HTERT RPE-1 (cell line): Measurements from ENCODE around the gene EID3.
"Not testable (repeated sequence)": the region's sequence is repeated elsewhere in the genome, so short reads cannot be mapped to it uniquely, and the experiment has no call there.

Experiments
- in situ Hi-C: fragments of 300-500 bp; cut with MboI; formaldehyde crosslinking; loops from 4 replicates; pipeline ENCODE4 v1.14.3; 2020; ENCODE audit warnings: low sequenced_read_pairs

The EID3 gene

DNA sequence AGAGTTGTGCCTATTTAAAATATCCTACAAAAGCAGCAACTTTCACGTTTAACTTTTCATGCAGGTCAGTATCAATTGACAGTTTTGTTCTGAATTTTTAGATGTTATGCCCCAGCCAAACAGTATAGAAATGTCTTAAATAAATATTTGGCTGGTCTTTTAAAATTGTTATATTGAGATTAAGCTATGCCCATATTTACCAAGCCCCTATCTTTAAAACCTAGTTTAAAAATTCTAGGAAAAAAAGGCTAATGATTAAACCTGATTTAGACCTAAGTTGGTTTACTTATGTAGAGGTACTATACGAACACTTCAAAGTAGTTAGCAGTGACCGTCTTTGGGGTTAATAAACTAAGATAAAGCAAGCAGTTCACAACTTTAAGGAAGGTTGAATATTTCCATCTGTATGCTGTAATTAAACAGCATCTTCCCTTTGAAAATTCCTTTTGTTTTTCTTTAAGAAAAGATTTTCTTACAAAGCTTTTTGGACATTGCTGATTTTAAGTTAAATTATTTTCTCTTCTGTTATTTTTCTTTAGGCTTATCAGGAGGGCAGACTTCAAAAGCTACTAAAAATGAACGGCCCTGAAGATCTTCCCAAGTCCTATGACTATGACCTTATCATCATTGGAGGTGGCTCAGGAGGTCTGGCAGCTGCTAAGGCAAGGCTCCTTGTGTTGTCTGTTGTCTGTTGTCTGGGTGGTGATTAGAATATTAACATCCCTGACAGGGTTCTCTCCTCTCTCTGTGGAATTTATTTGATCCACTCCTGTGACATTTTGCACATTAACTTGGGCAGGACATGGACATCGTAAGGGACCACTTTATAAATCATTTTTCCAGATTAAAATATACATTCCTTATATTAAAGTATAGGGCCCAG lies 7.5 kb downstream of the EID3 start:
- in situ Hi-C loops: no loop called here

DNA sequence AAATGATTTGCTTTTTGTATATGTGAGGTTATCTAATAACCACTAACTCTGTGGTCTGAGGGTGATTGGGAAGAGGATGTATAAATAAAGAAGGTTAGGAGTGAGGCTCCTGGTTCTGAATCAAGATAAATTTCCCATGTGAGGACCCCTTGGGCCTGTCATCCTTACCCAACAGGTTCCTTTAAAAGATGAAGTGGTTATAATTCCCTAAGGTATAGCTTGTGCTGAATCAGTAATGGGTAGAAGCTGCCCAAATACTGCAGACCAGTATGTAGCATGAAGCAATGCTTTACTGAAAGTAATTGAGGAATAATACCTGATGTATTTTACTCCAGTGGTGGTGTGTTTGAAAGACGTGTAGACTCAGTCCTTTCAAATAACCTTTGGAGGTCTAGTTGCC lies 8.7 kb downstream of the EID3 start:
- in situ Hi-C loops: no loop called here

DNA sequence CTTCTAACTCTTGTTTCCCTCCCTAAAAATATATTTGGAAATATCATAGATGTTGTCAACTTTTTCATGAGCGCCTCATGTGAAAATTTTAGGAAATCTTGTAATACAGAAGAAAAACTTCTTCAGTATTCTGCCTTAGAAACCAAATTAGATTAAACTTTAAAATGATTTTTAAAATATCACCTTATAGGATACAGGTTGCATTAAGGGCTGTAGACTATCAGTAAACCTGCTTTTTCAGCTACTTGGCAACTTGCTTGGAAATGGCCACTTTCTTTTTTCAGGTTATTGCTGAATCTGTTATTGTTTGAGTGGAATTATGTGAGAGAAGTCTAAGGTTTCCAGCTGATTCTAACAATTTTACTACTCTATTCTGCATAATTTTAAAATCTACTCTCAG lies 9.1 kb downstream of the EID3 start:
- in situ Hi-C loops: no loop called here

DNA sequence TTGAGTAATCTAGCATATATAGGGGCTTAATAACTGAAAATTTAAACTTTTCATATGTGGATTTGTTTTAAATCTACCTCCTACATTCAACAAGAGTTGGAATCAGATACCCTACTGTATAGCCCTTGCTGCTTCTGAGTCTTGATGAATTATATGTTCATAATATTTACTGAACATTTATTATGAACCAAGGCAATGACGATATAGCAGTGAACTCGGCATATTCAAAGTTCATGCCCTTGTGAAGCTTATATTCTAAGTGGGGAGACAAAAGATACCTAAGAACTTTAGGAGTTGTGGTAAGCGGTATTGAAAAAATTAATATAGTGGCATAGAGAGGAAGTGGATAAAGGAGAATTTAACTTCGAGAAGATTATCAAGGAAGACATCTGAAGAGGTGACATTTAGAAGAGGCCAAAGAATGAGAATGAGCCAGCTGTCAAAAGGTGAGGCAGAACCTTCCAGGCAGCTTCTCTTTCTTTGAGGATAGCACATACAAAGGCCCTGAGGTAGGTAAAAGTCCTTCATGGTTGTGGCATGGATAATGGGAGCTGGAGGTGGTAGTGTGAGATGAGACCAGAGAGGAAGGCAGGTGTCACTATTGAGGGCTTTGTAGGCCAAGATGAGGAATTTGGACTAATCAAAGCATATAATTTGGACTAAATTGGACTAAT lies 10.2 kb downstream of the EID3 start:
- in situ Hi-C loops: no loop called here

DNA sequence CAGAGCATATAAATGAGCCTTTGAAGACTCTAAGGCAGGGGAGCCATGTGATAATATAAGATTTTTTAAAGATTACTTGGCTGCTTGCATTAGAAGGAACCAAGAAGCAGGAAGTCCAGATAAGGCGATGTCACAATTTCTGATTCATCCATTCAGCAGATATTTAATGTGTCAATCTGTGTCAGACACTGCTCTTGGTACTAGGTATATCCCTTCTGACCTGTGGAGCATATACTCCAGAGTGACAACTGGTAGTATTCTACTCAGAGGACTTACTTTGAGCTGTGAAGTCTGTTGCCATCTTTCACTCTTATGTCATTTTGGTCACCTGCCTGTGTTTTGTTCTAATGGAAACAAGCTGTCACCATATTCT lies 10.7 kb downstream of the EID3 start:
- in situ Hi-C loops: no loop called here

DNA sequence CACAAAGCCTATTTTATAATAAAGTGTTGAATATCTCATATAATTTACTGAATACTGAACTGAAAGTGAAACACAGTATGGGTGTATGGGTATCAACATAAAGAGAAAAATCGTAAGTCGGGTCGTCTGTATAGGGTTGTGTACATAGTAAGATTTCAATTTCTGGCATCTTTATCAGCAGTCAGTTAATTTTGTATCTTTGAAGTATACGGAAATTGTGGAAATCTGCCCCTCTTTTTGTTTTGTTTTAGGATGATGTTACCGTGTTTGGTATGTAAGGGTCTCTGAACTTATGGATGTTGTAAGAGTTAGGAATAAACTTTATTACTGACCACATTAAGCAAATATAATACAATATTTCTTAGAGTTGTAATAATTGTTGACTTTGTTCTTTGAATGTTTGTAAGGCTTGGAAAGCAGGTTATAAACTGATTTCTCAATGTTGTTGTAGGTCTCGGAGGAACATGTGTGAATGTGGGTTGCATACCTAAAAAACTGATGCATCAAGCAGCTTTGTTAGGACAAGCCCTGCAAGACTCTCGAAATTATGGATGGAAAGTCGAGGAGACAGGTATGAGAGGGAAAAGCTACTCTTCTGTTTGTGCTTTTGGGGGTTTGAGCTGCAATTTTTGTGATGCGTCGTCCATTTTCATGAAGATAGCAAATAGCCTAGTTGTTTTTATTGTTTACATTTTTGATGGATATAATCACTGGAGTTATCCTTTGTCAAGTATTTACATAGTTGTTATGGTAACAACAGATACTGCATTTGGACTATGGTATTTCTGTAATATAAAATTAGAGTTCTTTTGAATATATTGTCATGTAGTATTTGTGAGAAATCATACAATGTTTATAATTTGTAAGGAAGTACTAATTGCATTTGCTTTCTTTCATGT lies 12.0 kb downstream of the EID3 start:
- in situ Hi-C loops: no loop called here

DNA sequence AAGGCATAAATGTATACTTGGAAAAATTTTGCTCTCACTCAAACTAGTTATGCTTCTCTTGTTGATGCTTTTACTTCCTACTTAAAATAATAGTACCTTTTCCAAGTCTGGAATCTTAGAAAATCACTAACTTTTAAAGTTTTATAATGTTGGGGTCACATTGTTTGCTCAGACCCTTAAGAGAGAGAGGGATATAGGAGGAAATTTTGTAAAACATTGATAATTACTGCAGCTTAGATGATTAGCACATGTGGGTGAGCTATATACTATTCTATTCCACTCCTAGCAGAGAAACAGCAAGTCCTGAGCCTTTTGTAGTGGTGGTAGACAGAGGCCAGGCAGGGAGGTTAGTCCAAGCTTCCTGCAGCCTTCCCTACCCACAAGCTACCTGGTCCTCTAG lies 13.4 kb downstream of the EID3 start:
- in situ Hi-C loops: no loop called here

DNA sequence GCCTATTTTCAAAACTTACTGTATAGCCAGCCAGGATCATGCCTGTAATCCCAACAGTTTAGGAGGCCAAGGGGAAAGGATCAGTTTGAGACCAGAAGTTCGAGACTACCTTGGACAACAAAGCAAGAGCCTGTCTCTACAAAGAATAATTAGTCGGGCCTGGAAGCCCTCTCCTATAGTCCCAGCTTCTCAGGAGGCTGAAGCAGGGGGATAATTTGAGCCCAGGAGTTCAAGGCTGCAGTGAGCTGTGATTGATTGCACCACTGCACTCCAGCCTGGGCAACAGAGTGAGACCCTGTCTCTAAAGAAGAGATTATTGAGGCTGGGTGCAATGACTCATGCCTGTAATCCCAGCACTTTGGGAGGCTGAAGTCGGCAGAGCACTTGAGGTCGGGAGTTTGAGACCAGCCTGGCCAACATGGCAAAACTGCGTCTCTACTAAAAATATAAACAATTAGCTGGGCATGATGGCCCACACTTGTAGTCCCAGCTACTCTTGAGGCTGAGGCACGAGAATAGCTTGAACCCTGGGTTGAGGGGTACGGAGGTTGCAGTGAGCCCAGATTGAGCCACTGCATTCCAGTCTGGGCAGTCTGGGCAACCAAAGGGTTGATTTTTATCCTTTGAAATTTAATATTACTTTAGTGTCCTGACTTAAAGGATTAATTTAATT lies 14.1 kb downstream of the EID3 start:
- in situ Hi-C loops: no loop called here

DNA sequence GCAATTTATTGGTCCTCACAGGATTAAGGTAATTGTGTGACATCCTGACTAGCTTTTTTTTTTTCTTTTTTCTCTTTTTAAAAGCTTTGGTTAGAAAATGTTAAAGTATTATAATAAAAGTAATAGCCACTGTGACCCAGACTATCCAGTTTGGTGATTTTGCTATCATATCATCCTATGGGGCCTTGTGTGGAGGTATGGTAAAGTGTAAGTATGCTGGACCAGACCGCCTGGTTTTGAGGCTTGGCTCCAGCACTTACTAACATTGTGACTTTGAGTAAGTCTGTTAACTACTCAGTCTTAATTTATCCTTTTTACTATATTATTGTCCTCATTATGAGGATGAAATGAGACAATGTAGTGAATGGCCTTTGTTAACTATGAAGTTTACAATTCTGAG lies 15.5 kb downstream of the EID3 start:
- in situ Hi-C loops: no loop called here

DNA sequence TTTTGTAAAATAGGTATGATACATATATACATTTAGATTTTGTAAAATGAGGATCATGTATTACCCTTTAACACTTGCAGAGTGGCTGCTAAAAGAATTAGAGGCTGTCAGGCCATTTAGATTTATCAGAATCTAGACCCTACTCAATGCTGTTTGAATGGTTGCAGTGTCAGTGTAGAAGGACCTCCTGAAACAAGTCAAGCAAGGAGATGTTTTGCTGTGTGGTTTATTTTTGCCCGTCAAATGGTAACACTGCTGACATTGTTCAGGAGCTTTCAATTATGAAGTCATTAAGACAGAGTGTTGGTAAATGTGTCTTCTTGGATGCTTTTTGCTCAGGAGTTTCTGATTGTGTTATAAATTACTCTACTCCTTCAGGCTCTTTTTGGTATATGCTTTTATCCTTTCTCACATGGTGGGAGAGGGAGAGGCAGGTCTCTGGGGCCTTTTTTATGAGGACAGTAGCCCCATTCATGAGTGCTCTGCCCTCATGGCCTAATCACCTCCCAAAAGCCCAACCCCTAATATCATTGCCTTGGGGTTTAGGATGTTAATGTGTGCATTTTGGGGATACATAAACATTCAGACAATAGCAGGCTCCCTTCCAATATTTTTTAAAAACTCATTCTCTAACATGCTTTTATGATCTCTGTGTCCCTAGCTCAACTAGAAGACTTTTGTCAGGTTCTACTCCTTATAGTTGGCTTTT lies 16.5 kb downstream of the EID3 start:
- in situ Hi-C loops: no loop called here

DNA sequence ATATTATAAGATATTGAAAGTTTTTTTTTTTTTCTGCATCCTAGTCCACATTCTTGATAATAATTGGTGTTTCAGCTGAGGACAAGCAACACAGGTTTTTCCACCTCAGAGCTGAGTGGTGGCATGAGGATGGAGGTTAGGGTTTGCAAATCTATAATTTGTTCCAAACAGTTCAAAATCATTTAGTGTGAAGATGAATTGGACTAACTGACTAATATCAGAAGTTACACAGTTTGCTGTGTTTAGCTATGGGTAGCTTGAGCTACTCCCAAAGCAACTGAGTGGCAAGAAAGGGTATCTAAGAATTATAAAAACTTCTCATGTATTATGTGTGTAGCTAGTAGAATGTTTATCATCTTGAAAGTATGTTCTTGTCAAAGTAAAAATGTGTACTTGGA lies 17.1 kb downstream of the EID3 start:
- in situ Hi-C loops: no loop called here

DNA sequence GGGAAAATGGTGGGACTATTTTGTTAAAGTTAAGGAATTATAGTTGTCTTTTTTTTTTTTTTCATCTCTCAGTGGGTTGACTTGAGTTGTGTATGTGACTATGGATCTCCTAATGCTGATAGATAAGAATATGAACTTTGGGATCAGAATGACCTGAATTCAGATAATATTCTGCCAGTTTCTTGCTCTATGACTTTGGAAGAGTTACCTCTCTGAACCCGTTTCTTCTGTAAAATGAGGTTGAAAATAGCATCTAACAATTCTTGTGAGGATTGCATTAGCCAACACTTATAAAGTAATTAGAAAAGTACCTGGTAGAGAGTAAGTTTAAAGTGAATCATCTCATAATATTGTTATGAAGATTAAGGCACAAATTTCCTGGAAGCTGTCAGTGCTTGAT lies 18.4 kb downstream of the EID3 start:
- in situ Hi-C loops: no loop called here

DNA sequence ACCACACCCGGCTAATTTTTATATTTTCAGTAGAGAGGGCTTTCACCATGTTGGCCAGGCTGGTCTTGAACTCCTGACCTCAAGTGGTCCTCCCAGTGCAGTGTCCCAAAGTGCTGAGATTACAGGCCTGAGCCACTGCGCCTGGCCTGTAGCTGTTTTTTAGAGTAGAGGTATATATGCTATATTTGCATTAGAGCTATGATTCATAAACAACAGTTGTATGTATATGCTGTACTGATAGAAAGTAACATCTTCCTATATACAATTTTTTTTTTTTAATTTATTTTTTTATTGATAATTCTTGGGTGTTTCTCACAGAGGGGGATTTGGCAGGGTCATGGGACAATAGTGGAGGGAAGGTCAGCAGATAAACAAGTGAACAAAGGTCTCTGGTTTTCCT lies 19.0 kb downstream of the EID3 start:
- in situ Hi-C loops: not testable (repeated sequence)

DNA sequence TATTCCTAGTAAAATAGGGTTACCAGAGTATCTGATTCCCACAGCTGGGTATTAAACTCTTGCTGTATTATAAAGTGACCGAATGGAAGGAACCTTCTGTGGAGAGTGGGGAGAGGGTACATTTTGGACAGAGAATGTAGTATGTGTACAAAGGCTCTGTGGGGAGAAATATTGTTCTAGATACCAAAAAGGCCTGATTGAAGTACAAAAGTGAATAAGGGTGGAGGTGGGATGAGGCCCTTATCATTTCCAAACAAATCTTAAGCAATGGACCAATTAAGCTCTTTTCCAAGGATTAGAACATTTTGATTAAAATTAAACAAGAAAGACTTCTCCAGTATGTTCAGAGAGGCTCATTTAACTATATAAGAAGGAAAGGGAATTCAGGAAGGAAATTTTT lies 20.4 kb downstream of the EID3 start:
- in situ Hi-C loops: no loop called here

DNA sequence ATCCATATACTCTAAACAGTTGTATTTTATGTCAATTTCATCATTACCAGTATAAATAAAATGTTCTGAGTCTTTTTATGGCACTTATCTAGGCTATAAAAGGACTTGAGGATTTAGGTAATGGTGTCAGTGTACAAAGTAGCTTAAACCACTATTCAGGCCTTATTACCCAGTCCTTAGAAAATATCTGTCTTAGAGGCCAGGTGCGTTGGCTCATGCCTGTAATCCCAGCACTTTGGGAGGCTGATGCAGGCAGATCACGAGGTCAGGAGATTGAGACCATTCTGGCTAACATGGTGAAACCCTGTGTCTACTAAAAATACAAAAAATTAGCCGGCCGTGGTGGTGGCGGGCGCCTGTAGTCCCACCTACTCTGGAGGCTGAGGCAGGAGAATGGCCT lies 24.7 kb downstream of the EID3 start:
- in situ Hi-C loops: not testable (repeated sequence)

DNA sequence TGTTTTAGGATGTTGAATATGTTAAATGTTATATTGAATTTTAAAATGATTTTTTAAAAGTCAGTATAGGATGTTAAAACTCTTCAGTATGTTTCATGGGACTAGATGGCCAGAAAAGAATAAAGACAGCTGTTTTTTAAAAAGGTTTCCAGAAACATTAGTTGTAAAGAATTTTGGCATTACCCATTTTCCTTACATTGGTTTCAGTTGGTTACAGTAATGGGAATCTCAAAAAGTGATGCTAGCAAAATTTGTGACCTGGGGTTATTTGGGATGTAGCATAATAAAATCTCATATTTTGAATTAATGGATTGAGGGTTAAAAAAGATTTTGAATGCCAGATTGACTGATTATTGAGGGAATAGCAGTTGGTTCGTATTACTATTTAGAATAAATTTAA lies 25.3 kb downstream of the EID3 start:
- in situ Hi-C loops: no loop called here

DNA sequence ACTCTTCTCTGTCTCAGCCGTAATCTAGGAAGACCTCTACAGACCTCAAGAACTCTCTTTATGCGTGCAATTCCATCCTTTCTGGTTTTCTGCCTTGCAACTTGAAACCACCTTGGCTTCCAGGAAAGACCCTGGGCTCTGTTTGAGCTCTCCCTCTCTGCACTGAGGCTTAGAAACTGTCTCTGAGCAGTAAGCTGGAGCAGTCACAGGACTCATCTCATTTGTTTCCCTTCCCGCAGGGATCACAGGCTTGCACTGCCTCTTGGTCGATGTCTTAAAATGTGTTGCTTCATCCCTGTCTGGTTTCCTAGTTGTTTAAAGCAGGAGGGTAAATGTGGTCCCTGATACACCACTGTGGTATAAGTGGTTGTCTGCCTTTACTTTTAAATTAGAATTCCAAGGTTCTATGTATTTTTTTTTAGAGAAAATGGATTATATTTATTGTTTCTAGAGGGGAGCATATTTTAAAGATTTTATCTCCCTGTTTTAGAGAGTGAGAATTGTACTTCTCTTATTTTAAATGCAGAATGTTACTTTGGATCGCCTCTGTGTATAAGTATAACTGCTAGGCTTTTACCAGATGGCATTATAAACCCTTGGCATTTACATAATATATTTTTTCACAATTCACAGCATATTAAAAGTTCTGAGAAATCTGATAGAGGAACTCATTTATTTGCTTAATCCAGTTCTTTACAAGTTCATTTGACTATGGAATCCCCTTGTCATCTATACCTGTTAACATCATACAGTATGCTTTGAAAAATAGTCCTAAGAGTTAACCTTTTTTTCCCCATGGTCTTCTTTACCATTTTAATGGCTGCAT lies 26.4 kb downstream of the EID3 start:
- in situ Hi-C loops: no loop called here

DNA sequence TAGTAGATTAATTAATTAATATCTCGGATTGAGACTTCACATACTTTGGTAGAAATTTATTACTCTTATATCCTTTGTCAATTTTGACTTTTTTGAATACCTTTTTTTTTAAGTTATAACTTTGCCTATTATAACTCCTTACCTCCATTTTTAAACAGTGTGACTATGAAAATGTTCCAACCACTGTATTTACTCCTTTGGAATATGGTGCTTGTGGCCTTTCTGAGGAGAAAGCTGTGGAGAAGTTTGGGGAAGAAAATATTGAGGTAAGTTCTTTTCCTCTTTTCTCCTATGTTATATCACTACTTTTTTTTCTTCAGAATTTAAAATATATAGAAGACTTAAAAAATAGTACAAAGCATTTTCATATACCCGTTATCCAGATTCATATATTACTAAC lies 27.8 kb downstream of the EID3 start:
- in situ Hi-C loops: no loop called here

DNA sequence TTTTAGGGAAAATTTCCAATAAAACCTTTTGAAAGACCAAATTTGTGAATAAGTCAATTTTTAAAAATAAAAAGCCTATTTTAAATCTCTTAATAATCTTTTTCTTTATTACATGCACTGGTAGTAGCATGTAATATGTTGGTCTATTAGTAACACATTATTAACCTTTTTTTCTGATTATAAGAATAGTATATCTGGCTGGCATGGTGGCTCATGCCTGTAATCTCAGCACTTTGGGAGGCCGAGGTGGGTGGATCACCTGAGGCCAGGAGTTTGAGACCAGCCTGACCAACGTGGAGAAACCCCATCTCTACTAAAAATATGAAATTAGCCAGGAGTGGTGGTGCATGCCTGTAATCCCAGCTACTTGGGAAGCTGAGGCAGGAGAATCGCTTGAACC lies 28.7 kb downstream of the EID3 start:
- in situ Hi-C loops: not testable (repeated sequence)
